Peyer's patch (tissue), 4 donors: ENCODE results near the gene IVNS1ABP.

ENCODE experiments used
- CTCF ChIP-seq, 6 experiments: fragments of 450-650 bp in 4 of 6; fragments of 200-600 bp in 2 of 6; sonication (generic) in 1 of 6; IDR thresholded peaks; one replicate each; pipeline ENCODE4 v1.5.1; 2017 to 2019; ENCODE audit warnings: antibody characterized with exemption in 6 of 6, mild to moderate bottlenecking in 3 of 6, moderate library complexity in 1 of 6
- POLR2A ChIP-seq, 2 donors: fragments of 450-650 bp; IDR thresholded peaks; one replicate each; pipeline ENCODE4 v1.5.1; 2017; ENCODE audit warnings: antibody characterized with exemption in 2 of 2, mild to moderate bottlenecking in 2 of 2, moderate library complexity in 2 of 2

- TF ChIP-seq CTCF (IDR thresholded peaks at IDR 0.05) (no peak), POLR2A (IDR thresholded peaks at IDR 0.05) (no peak)
These were observed 1.5 kb upstream of the IVNS1ABP start for GRCh38 chr1:185318431-185319138.
